NCI-H1417 (cell line): Measurements from ENCODE around the gene BAZ1A.
A peak's percentile ranks its signal among the peaks of the same experiment; 100 is the strongest.

Experiments used
- DNase-seq, 3 experiments: peaks; one replicate each; lab custom pipeline; 2025; lab: John Stamatoyannopoulos, UW

The BAZ1A gene, protein sequence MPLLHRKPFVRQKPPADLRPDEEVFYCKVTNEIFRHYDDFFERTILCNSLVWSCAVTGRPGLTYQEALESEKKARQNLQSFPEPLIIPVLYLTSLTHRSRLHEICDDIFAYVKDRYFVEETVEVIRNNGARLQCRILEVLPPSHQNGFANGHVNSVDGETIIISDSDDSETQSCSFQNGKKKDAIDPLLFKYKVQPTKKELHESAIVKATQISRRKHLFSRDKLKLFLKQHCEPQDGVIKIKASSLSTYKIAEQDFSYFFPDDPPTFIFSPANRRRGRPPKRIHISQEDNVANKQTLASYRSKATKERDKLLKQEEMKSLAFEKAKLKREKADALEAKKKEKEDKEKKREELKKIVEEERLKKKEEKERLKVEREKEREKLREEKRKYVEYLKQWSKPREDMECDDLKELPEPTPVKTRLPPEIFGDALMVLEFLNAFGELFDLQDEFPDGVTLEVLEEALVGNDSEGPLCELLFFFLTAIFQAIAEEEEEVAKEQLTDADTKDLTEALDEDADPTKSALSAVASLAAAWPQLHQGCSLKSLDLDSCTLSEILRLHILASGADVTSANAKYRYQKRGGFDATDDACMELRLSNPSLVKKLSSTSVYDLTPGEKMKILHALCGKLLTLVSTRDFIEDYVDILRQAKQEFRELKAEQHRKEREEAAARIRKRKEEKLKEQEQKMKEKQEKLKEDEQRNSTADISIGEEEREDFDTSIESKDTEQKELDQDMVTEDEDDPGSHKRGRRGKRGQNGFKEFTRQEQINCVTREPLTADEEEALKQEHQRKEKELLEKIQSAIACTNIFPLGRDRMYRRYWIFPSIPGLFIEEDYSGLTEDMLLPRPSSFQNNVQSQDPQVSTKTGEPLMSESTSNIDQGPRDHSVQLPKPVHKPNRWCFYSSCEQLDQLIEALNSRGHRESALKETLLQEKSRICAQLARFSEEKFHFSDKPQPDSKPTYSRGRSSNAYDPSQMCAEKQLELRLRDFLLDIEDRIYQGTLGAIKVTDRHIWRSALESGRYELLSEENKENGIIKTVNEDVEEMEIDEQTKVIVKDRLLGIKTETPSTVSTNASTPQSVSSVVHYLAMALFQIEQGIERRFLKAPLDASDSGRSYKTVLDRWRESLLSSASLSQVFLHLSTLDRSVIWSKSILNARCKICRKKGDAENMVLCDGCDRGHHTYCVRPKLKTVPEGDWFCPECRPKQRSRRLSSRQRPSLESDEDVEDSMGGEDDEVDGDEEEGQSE (N-terminal part only)

DNA sequence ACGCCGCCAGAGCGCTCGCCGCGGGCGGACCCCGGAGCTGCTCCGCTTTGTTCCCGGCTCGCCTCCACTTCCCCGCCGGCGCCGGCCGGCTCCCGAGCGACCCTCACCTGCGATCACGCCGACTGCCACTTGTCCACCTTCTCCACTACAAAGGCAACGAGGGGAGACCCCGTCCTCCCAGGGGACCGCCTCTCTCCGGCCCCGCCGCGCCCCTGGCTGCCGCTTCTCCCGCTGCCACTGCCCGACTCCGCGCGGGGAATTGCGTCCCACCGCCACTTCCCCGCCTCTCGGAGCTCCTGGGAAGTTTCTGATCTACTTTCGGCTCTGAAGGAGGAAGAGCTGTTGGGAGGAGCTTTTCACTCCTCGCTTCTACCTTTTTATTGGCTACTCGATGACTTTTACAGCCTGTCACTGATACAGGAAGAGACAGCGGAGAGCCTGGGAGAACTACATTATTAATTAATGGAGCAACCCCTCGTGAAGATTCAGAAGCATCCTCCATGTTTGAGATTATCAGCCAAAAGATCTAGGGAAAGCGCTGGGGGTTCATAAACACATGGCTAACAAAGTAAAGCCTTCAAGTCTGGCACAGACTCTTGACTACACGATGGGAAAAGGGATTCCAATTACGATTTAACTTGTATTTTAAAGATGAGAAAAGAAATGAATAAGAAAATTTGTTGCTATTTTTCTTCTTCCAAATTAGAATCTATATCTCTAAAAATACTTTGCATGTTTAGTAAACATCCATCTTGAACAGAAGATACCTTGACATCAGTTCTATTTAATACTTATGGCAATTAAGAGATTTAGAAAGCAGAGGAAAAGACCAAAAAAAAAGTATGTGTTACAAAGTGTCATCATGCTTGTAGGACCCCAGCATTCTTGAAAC, at the start of gene BAZ1A:
BAZ1A (minus strand) TSS at position 330 of the 892 bp plus-strand sequence. CDS start 756 bp downstream, outside the sequence.
- DNase-seq = peak; percentile 85 to 94 (median 92)

DNA sequence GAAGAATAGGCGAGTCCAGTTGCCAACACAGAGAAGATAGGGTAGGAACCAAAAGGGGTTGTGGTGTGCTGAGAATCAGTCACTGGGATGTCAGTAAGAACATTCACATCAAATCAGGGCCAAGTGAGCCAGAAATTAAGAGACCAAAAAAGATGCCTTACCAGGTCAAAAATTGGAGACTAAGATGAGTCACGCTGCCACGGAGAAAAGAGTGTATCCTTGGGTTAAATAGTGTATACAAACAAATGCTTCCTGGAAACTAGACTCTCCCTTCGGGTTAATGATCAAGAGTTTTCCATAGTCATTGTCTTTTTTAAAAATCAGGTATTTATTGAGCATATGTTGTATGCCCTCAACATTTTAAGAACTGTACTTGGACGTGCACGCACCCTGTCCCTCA, 45.2 kb upstream of the BAZ1A start:
- no peak for DNase-seq

DNA sequence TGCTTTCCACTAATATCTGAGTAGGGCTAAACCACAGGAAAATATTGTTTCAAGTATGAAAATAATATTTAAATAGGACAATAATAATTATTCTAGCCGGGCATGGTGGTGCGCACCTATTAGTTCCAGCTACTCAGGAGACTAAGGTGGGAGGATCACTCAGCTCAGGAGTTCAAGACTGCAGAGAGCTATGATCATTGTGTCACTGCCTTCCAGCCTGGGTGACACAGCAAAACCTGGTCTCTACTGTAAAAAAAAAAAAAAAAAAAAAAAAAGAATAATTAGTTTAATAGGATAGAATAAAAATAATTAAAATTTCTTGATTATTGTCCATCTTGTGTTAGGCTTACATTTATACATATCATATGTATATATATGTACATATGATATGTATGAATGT, 38.5 kb upstream of the BAZ1A start:
- no peak for DNase-seq

DNA sequence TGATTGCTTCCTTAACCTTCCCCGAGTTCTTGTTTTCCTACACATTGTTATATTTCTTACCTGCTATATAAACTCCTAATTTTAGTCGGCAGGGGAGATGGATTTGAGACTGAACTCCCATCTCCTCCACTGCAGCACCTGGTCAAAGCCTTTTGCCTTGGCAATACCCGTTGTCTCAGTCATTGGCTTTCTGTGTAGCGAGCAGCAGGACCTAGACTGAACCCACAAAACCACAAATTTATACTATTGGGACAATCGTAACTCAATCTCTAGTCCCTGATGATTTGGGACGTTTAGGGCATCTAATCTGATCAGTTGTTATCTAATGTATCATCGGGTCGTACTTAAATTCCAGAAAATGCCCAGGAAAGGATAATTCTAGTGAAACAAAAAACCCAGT, 37.8 kb upstream of the BAZ1A start:
- DNase-seq = no peak

DNA sequence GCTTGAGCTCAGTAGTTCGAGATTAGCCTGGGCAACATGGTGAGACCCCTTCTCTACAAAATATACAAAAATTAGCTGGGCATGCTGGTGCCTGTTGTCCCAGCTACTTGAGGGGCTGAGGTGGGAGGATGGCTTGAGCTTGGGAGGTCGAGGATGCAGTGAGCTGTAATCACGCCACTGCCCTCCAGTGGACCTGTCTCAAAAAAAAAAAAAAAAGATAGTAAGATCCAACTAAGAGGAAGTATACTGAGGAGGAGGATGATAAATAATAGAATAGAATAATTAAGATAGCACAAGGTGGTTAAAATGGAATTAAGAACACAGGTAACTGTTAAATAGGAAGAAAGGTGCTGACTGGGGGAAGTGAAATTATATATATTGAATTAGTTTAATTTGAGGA, 37.0 kb upstream of the BAZ1A start:
- no peak for DNase-seq

DNA sequence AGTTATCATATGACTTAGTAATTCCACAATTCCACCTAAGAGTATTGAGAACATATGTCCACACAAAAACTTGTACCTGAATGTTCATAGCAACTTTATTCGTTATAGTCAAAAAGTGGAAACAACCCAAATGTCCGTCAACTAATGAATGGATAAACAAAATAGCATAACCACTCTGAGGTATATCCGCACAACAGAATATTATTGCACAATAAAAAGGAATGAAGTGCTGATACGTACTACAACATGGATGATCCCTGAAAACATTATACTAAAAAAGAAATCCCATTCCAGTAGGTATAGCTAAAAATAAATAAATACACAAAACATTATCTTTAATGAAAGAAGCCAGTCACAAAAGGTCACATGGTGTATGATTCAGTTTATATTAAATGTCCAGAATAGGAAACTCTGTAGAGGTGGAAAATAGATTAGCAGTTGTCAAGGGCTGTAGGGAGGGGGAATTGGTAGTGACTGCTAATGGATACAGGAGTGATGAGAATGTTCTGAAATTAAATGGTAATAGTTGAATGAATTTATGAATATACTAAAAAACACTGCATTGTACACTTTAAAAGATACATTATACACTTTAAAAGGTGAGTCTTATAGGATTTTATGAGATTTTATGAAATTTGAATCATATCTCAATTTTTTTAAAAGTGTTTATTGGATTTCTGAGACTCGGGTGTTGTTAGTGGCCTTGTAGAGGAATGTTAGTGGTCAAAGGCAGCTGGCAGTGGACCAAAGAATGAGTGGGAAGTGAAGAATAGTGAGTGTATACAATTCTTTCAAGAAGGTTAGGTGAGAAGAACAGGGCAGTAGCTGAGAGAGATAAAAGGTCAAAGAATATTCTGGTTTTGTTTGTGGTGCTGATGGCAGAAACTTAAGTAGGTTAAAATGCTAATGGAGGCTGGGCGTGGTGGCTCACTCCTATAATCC, 36.3 kb upstream of the BAZ1A start:
- no peak for DNase-seq

DNA sequence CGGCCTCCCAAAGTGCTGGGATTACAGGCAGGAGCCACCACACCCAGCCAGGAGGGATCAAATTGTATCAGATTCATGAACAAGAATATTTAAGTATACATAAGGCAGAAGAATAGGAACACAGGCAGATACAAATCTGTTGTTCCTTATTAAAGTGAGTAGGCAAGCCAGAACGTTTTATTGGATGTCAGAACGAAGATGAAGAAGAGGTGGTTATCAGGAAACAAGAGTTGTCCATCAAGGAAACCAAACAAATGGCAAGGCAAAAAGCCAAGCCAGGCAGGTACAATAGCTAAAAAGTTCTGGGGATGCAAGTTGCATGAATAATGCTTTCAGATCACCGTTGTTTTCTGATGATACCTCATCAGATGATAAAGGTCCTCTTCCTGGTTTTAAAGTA, 31.1 kb upstream of the BAZ1A start:
- no peak for DNase-seq

DNA sequence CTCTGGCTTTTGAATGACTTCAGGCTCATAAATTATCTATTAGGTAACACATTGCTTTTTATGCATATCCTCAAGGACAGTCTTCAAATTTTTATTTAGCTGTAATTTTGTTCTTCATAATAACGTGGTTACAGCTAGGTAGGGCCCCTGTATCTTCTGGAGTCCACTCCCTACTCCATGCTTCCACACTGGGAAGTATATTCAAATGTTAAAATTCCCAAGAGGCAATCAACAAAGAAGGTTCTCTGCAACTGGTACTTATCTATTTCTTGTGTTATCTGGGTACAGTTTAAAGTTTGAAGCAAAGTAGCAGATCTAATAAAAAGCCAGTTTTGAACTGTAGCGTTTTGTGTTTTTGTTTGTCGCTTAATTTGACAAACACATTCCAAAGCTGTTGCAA, 20.1 kb upstream of the BAZ1A start:
- no peak for DNase-seq

DNA sequence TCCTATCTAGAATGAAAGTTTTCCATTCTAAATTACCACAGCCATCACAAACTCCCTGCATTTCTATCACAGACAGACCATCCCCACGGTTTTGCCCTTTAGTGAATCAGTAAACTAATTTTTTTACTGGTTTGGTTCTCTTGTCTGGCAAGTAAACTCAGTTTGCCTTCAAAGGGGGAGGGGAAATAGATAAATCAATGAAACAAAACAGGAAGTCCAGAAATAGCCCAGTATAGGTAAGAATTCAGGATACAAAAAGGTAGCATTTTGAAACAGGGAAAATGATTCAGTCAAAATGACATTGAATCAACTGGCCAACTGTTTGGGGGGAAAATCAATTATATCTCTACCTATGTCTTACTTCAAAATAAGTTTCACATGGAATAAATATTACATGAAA, 15.8 kb upstream of the BAZ1A start:
- DNase-seq = no peak

DNA sequence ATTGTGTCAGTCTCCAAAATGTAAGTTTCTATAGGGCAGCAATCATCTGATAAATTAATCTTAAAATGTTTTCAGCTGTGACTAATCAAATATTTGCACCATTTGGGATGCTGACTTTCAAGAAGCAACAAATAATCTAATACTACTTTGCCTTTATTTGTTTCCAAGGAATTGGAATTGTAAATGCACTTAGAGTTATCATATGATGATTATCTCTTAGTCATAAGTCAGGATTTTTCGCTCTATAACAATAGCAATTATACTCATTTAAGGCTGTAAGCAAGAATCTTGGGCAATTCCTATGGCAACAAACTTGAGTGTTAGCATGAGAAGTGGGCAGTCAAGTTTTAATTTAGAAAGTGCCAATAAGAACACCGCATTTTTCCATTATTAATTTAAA, 13.0 kb upstream of the BAZ1A start:
- DNase-seq = no peak

DNA sequence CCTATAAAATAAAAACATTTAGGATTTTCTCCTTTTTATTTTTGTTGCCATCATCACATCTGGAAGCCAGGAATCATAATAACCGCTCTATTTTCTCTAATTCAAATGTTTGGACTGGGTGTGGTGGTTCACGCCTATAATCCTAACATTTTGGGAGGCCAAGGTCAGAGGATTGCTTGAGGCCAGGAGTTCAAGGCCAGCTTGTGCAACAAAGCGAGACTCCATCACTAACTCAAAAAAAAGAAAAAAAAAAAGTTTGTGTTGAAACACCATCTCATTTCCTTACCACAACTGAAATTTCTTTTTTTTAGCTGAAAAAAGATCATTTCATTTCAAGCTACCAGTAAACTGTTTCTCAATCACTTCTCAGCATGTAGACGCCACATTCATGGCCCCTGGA, 8.8 kb upstream of the BAZ1A start:
- no peak for DNase-seq

DNA sequence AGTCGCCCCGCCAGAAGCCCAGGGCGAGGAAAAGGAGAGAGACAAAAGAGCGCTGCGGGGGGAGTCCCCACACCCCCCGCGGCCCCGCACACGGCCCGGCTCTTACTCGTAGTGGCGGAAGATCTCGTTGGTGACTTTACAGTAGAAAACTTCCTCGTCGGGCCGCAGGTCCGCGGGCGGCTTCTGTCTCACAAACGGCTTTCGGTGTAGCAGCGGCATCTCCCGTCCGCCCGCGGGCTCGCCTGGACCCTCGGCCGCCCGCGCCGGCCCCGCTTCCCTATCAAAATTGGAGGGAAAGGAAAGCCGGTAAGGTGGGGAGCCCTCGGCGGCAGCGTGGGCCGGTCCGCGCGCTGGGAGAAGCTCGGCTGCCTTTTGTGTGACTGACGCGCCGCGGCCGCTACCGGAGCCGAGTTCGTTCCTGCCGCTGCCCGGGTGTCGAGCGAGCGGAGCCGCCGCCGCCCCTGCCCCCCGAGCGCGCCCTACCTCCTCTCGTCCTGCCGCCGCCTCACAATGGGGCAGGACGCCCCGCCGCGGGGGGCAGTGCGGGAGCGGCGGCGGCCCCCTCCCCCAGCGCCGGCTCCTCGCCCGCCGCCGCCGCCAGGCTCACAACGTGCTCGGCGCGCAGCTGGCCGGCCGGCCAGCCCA, 652 bp downstream of the BAZ1A start:
- peak; percentile 66 to 94 (median 92) for DNase-seq

DNA sequence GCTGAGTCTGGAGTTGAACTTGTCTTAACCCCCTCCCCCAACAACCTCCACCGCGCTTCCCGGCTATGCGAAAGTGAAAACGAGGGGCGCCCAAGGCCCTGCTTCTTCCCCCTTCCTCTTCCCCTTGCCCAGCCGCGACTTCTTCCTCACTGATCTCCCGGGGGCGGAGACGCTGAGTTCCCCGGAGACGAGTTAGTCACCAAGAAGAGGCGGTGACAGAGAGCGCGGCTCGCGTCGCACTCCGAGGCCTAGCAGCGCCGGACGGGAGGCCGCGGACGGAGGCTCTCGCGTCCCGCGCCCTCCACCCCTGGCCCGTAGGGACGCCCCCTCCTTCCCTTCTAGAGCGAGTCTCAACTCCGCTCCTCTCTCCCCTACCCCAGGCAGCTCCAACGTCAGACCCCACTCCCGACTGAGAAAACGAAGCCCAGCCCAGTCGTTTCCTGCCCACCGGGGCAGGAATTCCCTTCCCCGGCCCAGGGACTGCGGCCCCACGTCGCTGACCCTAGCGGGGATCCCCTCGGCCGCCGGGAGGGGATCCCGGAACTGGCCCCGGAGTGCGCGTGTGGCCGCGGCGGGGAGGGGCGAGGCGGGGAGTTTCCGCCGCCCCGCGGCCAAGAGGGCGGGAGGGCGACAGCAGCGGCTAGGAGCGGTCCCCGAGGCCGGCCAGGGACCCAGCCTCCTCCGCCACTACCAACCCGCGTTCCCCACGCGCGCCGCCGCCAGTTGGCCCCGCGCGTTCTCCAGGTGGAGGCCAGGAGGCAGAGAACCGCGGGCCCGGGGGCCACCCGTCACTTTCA, 1.4 kb downstream of the BAZ1A start:
- peak; percentile 89 to 94 (median 90) for DNase-seq

DNA sequence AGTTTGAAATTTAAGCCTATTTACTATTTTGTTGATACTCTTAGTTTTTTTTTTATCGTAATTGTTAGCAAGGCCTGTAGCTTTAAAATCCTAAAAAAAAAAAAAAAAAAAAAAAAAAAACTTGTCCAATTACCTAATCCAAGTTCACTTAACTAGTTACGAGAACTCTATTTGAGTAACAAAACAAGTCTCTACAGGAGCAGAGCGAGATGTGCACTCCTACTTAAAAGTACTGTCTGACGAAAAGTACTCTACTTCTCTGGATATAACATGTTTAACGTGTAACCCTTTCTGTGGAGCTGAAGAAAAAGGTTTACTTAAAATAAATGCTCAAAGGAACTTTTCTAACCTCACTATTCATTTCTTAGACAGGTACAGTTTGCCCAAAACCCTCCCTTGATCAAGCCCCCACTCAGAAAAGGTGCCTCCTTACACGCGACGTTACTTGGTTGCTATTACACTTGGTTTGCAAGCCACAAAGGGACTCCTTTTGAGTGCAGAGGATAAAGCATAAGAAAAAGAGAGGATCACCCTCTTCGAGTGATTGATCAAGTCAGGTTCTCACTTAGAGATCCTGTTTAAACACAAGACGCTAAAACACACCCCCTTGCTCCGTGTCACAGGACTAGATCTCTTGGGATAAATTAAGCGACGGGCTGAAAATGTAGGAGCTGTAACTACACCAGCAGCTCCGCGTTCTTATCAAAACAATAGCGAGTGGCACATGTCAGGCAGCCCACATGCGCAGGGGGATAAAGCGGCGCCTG, 2.2 kb downstream of the BAZ1A start:
- DNase-seq = peak in 1 of 3 experiments; percentile 90

DNA sequence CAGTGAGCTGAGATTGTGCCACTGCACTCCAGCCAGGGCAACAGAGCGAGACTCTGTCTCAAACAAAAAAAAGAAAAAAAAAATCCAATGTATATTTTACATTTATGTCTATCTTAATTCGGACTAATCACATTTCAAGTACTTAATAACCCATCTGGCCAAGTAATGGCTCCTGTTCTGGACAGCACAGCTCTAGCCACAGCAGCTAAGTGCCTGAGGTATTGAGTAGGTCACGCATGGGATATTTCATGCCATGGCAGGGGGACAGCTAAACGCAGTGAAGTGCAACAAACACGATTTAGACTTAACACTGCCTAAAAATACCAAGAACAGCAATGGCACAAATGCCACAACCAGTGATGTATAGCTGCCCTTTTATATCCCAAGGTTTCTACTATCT, 8.0 kb downstream of the BAZ1A start:
- no peak for DNase-seq

DNA sequence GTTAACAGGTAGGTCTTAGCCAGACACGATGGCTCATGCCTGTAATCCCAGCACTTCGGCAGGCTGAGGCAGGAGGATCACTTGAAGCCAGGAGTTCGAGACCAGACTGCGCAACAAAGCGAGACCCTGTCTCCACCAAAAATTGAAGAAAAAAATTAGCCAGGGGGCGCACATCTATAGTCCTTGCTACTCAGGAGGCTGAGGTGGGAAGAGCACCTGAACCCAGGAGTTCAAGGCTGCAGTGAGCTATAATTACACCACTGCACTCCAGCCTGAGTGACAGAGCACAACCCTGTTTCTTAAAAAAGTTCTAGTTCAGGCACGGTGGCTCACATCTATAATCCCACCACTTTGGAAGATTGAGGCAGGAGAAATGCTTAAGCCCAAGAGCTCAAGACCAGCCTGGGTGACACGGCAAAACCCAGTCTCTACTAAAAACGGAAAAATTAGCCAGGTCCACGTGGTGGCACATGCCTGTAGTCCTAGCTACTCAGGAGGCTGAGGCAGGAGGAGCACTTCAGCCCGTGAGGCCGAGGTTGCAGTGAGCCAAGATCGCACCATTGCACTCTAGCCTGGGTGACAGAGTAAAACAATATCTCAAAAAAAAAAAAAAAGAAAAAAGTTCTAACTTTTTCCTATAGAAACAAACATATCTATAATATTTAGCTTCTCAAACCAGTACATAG, 9.1 kb downstream of the BAZ1A start:
- DNase-seq = no peak

DNA sequence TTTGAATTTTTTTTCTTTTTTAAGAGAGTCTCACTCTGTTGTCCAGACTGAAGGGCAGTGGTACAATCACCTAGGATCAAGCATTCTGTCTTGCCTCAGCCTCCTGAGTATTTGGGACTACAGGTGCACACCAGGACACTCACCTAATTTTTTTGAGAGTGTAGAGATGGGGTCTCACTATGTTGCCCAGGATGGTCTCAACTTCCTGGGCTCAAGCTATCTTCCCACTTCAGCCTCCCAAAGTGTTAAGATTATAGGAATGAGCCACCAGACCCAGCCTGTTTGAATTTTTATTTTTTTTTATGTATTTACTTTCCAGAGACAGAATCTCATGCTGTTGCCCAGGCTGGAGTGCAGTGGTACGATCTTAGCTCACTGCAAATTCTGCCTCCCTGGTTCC, 11.3 kb downstream of the BAZ1A start:
- no peak for DNase-seq
